HepG2 (cell line): ENCODE results near the gene ZNF429.

Experiments used
- ZNF296 ChIP-seq: sonication (generic); formaldehyde crosslinking; conservative IDR thresholded peaks from 2 replicates; pipeline ENCODE4 v1.5.0; 2020; ENCODE audit warnings: mild to moderate bottlenecking, missing genetic modification reagents
- TF ChIP-seq, protein P1 (sequence below): sonication (generic); formaldehyde crosslinking; conservative IDR thresholded peaks from 2 replicates; pipeline ENCODE4 v1.8.0; 2022; ENCODE audit warnings: low read depth, missing genetic modification reagents

DNA sequence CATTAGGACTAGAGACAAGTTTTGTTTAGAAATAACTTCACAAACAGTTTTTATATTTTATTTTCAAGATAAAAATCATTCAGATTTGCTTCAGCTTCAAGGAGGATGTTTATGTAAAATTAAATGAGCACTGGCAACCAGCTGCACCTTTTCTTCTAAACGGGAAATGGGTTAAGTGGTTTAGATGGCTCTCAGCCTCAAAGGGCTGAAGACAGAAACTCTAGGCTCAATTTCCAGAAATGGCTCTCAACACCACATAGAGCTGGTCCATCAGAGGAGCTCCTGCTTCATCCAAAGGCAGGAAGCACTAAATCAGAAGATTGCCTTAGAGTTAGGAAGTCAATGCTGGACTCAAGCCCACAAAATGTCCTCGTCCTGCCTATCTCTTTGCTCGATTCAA lies 74.7 kb downstream of the ZNF429 start:
- TF ChIP-seq, protein P1, sequence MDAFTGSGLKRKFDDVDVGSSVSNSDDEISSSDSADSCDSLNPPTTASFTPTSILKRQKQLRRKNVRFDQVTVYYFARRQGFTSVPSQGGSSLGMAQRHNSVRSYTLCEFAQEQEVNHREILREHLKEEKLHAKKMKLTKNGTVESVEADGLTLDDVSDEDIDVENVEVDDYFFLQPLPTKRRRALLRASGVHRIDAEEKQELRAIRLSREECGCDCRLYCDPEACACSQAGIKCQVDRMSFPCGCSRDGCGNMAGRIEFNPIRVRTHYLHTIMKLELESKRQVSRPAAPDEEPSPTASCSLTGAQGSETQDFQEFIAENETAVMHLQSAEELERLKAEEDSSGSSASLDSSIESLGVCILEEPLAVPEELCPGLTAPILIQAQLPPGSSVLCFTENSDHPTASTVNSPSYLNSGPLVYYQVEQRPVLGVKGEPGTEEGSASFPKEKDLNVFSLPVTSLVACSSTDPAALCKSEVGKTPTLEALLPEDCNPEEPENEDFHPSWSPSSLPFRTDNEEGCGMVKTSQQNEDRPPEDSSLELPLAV (CRISPR knock-in tag), result no peak
- TF ChIP-seq ZNF296 (CRISPR knock-in tag), result no peak
